Liver (tissue), 9 donors: ENCODE results near the gene ERVV-1. TPM values are rescaled to one million over a fixed set of nuclear protein-coding genes. Genes with fewer than 3 reads are reported as not detected.
A peak's percentile ranks its signal among the peaks of the same experiment; 100 is the strongest.

Experiments used
- DNase-seq: peaks from one replicate; pipeline ENCODE4 v3.0.0-alpha.2; 2017; ENCODE audit warnings: low spot score
- H3K27ac ChIP-seq, 2 donors: one replicate each; pipeline ENCODE4 v1.7.0; 2013; ENCODE audit warnings: inconsistent platforms in 2 of 2, low read length in 2 of 2, control low read depth in 1 of 2, low read depth in 1 of 2, mild to moderate bottlenecking in 1 of 2
- H3K27me3 ChIP-seq, 4 donors: one replicate each; pipeline versions ENCODE4 v1.6.1 to v1.7.0; 2013; ENCODE audit warnings: low read length in 3 of 4, inconsistent platforms in 1 of 4, mild to moderate bottlenecking in 1 of 4, moderate library complexity in 1 of 4; ENCODE audit not compliant: control insufficient read depth in 4 of 4, insufficient read depth in 4 of 4
- H3K36me3 ChIP-seq, 4 donors: one replicate each; pipeline versions ENCODE4 v1.6.1 to v1.7.0; 2013; ENCODE audit warnings: low read length in 3 of 4, mild to moderate bottlenecking in 3 of 4, low read depth in 1 of 4, moderate library complexity in 1 of 4; ENCODE audit not compliant: control insufficient read depth in 4 of 4, insufficient read depth in 3 of 4
- H3K4me1 ChIP-seq, 4 donors: one replicate each; pipeline versions ENCODE4 v1.6.1 to v1.7.0; 2013; ENCODE audit warnings: low read length in 3 of 4, mild to moderate bottlenecking in 3 of 4, moderate library complexity in 1 of 4; ENCODE audit not compliant: control insufficient read depth in 4 of 4, insufficient read depth in 4 of 4
- H3K4me3 ChIP-seq, 3 donors: one replicate each; pipeline versions ENCODE4 v1.6.1 to v1.7.0; 2013; ENCODE audit warnings: low read length in 3 of 3, control low read depth in 1 of 3, low read depth in 1 of 3, mild to moderate bottlenecking in 1 of 3
- H3K9ac ChIP-seq, 2 donors: one replicate each; pipeline ENCODE4 v1.7.0; 2013; ENCODE audit warnings: low read length in 2 of 2, mild to moderate bottlenecking in 2 of 2, moderate library complexity in 2 of 2, control low read depth in 1 of 2, low read depth in 1 of 2
- H3K9me3 ChIP-seq, 4 donors: one replicate each; pipeline versions ENCODE4 v1.6.1 to v1.7.0; 2013; ENCODE audit warnings: low read length in 3 of 4; ENCODE audit not compliant: control insufficient read depth in 4 of 4
- ATF3 ChIP-seq: IDR thresholded peaks from 2 replicates; pipeline ENCODE4 v1.6.1; 2016; ENCODE audit warnings: antibody characterized with exemption
- CTCF ChIP-seq: fragments of 150-350 bp; IDR thresholded peaks from 2 replicates; pipeline ENCODE4 v1.5.1; 2017; ENCODE audit warnings: improper control_type of control experiment, low read depth, low read length; ENCODE audit not compliant: missing input control
- EGR1 ChIP-seq, 2 donors: IDR thresholded peaks; 2 replicates each; pipeline ENCODE4 v1.6.1; 2016 to 2018; ENCODE audit warnings: antibody characterized with exemption in 2 of 2, low read depth in 2 of 2
- FOXA1 ChIP-seq: IDR thresholded peaks from 2 replicates; pipeline ENCODE4 v1.6.1; 2016; ENCODE audit warnings: antibody characterized with exemption
- FOXA2 ChIP-seq: IDR thresholded peaks from 2 replicates; pipeline ENCODE4 v1.6.1; 2016; ENCODE audit warnings: antibody characterized with exemption
- GABPA ChIP-seq, 2 donors: IDR thresholded peaks in 1 of 2; conservative IDR thresholded peaks in 1 of 2; 2 replicates each; pipeline ENCODE4 v1.6.1; 2016; ENCODE audit warnings: antibody characterized with exemption in 2 of 2, mild to moderate bottlenecking in 1 of 2, moderate library complexity in 1 of 2
- HNF4A ChIP-seq, 2 donors: conservative IDR thresholded peaks; 2 replicates each; pipeline ENCODE4 v1.6.1; 2016; ENCODE audit warnings: antibody characterized with exemption in 2 of 2, mild to moderate bottlenecking in 2 of 2
- HNF4G ChIP-seq: IDR thresholded peaks from 2 replicates; pipeline ENCODE4 v1.6.1; 2016; ENCODE audit warnings: antibody characterized with exemption
- JUND ChIP-seq, 2 donors: IDR thresholded peaks; 2 replicates each; pipeline ENCODE4 v1.6.1; 2016; ENCODE audit warnings: antibody characterized with exemption in 2 of 2
- MAX ChIP-seq: IDR thresholded peaks from 2 replicates; pipeline ENCODE4 v1.6.1; 2016; ENCODE audit warnings: antibody characterized with exemption
- NR2F2 ChIP-seq: IDR thresholded peaks from 2 replicates; pipeline ENCODE4 v1.6.1; 2016; ENCODE audit warnings: antibody characterized with exemption
- RAD21 ChIP-seq, 2 donors: IDR thresholded peaks; 2 replicates each; pipeline ENCODE4 v1.6.1; 2016; ENCODE audit warnings: antibody characterized with exemption in 2 of 2, mild to moderate bottlenecking in 2 of 2
- RXRA ChIP-seq, 2 donors: IDR thresholded peaks; 2 replicates each; pipeline ENCODE4 v1.6.1; 2017 to 2018; ENCODE audit warnings: antibody characterized with exemption in 2 of 2, mild to moderate bottlenecking in 1 of 2
- SP1 ChIP-seq: IDR thresholded peaks from 2 replicates; pipeline ENCODE4 v1.6.1; 2018; ENCODE audit warnings: antibody characterized with exemption, mild to moderate bottlenecking
- TAF1 ChIP-seq: conservative IDR thresholded peaks from 2 replicates; pipeline ENCODE4 v1.6.1; 2016; ENCODE audit warnings: antibody characterized with exemption, mild to moderate bottlenecking
- YY1 ChIP-seq: IDR thresholded peaks from 2 replicates; pipeline ENCODE4 v1.6.1; 2016; ENCODE audit warnings: antibody characterized with exemption, mild to moderate bottlenecking
- WGBS: extraction: QIAGEN DNeasy Blood & Tissue Kit; methylation state at CpG from one replicate; pipeline ENCODE4 v1.1.7; 2013; 5-methylcytosine and 5-hydroxymethylcytosine counted together
- polyA plus RNA-seq, 2 donors: library from polyadenylated mRNA; stranded (reverse) in 1 of 2; unstranded in 1 of 2; fragments of 200-250 nt in 1 of 2; fragments of >200 nt in 1 of 2; fragmentation: Nextera tagmentation in 1 of 2; extraction: Ambion mirVana in 1 of 2; gene quantifications; one replicate each; pipeline versions ENCODE4 v1.2.1 to v1.2.3, GENCODE V29; 2013 to 2015
- total RNA-seq, 2 donors: library from RNA; depleted of rRNA; stranded (reverse); fragments of >200 nt; gene quantifications; one replicate each; pipeline ENCODE4 v1.2.3, GENCODE V29; 2014
- TF ChIP-seq, protein P1 (sequence below): IDR thresholded peaks from 2 replicates; pipeline ENCODE4 v1.6.1; 2016; ENCODE audit warnings: antibody characterized with exemption
- TF ChIP-seq, protein P2 (sequence below): IDR thresholded peaks from 2 replicates; pipeline ENCODE4 v1.6.1; 2016; ENCODE audit warnings: antibody characterized with exemption, mild to moderate bottlenecking
- donor health status: healthy.
- donor health status: healthy.
- donor health status: healthy.
- donor health status: healthy.
- donor health status: healthy.

The ERVV-1 gene
- total and polyA plus RNA-seq, 4 donors = not detected

- no peaks in the 10 kb centered on the region for H3K27me3 ChIP-seq
- no peak for DNase-seq
- TF ChIP-seq EGR1 (IDR thresholded peaks at IDR 0.05; ENCODE audit: low read depth in 2 of 2) = no peak
- TF ChIP-seq, protein P1, sequence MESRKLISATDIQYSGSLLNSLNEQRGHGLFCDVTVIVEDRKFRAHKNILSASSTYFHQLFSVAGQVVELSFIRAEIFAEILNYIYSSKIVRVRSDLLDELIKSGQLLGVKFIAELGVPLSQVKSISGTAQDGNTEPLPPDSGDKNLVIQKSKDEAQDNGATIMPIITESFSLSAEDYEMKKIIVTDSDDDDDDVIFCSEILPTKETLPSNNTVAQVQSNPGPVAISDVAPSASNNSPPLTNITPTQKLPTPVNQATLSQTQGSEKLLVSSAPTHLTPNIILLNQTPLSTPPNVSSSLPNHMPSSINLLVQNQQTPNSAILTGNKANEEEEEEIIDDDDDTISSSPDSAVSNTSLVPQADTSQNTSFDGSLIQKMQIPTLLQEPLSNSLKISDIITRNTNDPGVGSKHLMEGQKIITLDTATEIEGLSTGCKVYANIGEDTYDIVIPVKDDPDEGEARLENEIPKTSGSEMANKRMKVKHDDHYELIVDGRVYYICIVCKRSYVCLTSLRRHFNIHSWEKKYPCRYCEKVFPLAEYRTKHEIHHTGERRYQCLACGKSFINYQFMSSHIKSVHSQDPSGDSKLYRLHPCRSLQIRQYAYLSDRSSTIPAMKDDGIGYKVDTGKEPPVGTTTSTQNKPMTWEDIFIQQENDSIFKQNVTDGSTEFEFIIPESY = no peak
- no peak for TF ChIP-seq MAX
- TF ChIP-seq, protein P2, sequence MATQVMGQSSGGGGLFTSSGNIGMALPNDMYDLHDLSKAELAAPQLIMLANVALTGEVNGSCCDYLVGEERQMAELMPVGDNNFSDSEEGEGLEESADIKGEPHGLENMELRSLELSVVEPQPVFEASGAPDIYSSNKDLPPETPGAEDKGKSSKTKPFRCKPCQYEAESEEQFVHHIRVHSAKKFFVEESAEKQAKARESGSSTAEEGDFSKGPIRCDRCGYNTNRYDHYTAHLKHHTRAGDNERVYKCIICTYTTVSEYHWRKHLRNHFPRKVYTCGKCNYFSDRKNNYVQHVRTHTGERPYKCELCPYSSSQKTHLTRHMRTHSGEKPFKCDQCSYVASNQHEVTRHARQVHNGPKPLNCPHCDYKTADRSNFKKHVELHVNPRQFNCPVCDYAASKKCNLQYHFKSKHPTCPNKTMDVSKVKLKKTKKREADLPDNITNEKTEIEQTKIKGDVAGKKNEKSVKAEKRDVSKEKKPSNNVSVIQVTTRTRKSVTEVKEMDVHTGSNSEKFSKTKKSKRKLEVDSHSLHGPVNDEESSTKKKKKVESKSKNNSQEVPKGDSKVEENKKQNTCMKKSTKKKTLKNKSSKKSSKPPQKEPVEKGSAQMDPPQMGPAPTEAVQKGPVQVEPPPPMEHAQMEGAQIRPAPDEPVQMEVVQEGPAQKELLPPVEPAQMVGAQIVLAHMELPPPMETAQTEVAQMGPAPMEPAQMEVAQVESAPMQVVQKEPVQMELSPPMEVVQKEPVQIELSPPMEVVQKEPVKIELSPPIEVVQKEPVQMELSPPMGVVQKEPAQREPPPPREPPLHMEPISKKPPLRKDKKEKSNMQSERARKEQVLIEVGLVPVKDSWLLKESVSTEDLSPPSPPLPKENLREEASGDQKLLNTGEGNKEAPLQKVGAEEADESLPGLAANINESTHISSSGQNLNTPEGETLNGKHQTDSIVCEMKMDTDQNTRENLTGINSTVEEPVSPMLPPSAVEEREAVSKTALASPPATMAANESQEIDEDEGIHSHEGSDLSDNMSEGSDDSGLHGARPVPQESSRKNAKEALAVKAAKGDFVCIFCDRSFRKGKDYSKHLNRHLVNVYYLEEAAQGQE = no peak
- TF ChIP-seq GABPA (IDR thresholded peaks at IDR 0.05 in 1 of 2, conservative IDR thresholded peaks at IDR 0.05 in 1 of 2) = no peak
- TF ChIP-seq HNF4A (conservative IDR thresholded peaks at IDR 0.05) = no peak
- no peak for TF ChIP-seq JUND (IDR thresholded peaks at IDR 0.05)
- no peak for TF ChIP-seq YY1
- TF ChIP-seq SP1 = no peak
- TF ChIP-seq NR2F2 = no peak
- TF ChIP-seq TAF1 = no peak
- no peak for TF ChIP-seq RXRA (IDR thresholded peaks at IDR 0.05)
- no peak for TF ChIP-seq FOXA2
- no peak for TF ChIP-seq ATF3
- TF ChIP-seq CTCF = no peak
- TF ChIP-seq FOXA1 = no peak
- TF ChIP-seq RAD21 (IDR thresholded peaks at IDR 0.05) = no peak
- no peak for TF ChIP-seq HNF4G
- WGBS = 91% methylated on average over 5 of the region's 5 CpGs
- H3K4me3 ChIP-seq = peak overlapping the region in 1 of 3 donors; percentile 18
- no peak overlapping the region for H3K27ac ChIP-seq
- no peaks in the 10 kb centered on the region for H3K36me3 ChIP-seq
- no peaks in the 10 kb centered on the region for H3K4me1 ChIP-seq
- H3K9ac ChIP-seq = no peak overlapping the region
- H3K9me3 ChIP-seq = peaks cover 0 to 8% (median 4%) of the 10 kb centered on the region in 4 donors
Observed at GRCh38 chr19:53004242-53004641, 9.5 kb upstream of the ERVV-1 start.
